Stimulated activated CD4-positive, alpha-beta T cell treated with anti-CD3 and anti-CD28 coated beads, Interleukin-15, amount 100 ng/mL, for 48 hours (primary cell): ENCODE results near the gene ZNF599.

Experiments
- DNase-seq, 2 donors: peaks; one replicate each; pipeline ENCODE4 v3.0.0-alpha.2; 2020; ENCODE audit warnings: low read depth in 2 of 2

The ZNF599 gene

GRCh38 chr19:34744896-34745690, 27.9 kb downstream of the ZNF599 start:
- no peak for DNase-seq

- DNase-seq, result peak in 1 of 2 donors; percentile 47
These were observed 38.4 kb downstream of the ZNF599 start for GRCh38 chr19:34734537-34735103.

GRCh38 chr19:34733746-34734536, 39.1 kb downstream of the ZNF599 start, which contains the start of gene ZNF181:
TSS of gene ZNF181 (plus strand) at chr19:34734243. CDS start at chr19:34735038, 795 bp downstream.
- DNase-seq, result peak; percentile 75 to 76

GRCh38 chr19:34733266-34733745, 39.7 kb downstream of the ZNF599 start:
- DNase-seq, result no peak

GRCh38 chr19:34732612-34733211, 40.3 kb downstream of the ZNF599 start:
- no peak for DNase-seq

GRCh38 chr19:34731964-34732363, 41.1 kb downstream of the ZNF599 start:
- no peak for DNase-seq

GRCh38 chr19:34731019-34731829, 41.8 kb downstream of the ZNF599 start:
- DNase-seq, result no peak

GRCh38 chr19:34725400-34725799, 47.6 kb downstream of the ZNF599 start:
- DNase-seq, result no peak

GRCh38 chr19:34722353-34722752, 50.7 kb downstream of the ZNF599 start:
- no peak for DNase-seq

- DNase-seq, result no peak
These were observed 57.7 kb downstream of the ZNF599 start for GRCh38 chr19:34715357-34715756.

- DNase-seq, result no peak
These were observed 59.8 kb downstream of the ZNF599 start for GRCh38 chr19:34713262-34713637.

- peak in 1 of 2 donors; percentile 31 for DNase-seq
These were observed 60.4 kb downstream of the ZNF599 start for GRCh38 chr19:34712395-34713261.

GRCh38 chr19:34711890-34712289, 61.1 kb downstream of the ZNF599 start:
- no peak for DNase-seq
